HepG2 (cell line): Measurements from ENCODE around the gene OS9. TPM values are rescaled to one million over a fixed set of nuclear protein-coding genes. Genes with fewer than 3 reads are reported as not detected.

Experiments
- AGO2 ChIP-seq: fragments of 200-400 bp; formaldehyde crosslinking; optimal IDR thresholded peaks from 2 replicates; pipeline ENCODE3; 2017; ENCODE audit warnings: mild to moderate bottlenecking, low read depth, low read length, moderate library complexity
- BCLAF1 ChIP-seq: fragments of 450-650 bp; IDR thresholded peaks from 2 replicates; pipeline ENCODE4 v1.6.1; 2017; ENCODE audit warnings: mild to moderate bottlenecking
- CHD2 ChIP-seq: IDR thresholded peaks from 2 replicates; pipeline ENCODE4 v1.6.1; 2011; ENCODE audit warnings: low read depth, low read length, improper control_type of control experiment
- ETV5 ChIP-seq: IDR thresholded peaks from 2 replicates; pipeline ENCODE4 v1.6.1; 2018; ENCODE audit warnings: missing biosample characterization, missing genetic modification reagents, inconsistent platforms, borderline replicate concordance
- KLF15 ChIP-seq: sonication (generic); formaldehyde crosslinking; IDR thresholded peaks from 2 replicates; pipeline ENCODE4 v1.8.1; 2023; ENCODE audit warnings: borderline replicate concordance, mild to moderate bottlenecking, inconsistent platforms, missing genetic modification reagents, mixed read lengths
- NR2F1 ChIP-seq, 2 experiments: fragments of 450-650 bp in 1 of 2; formaldehyde crosslinking in 1 of 2; IDR thresholded peaks; 2 replicates each; pipeline versions ENCODE4 v1.5.0 to v1.6.1; 2016 to 2020; ENCODE audit warnings: mild to moderate bottlenecking in 1 of 2, missing compliant biosample characterization in 1 of 2, missing genetic modification reagents in 1 of 2, moderate library complexity in 1 of 2
- RNF219 ChIP-seq: sonication (generic); formaldehyde crosslinking; IDR thresholded peaks from 2 replicates; pipeline ENCODE4 v1.5.0; 2020; ENCODE audit warnings: mild to moderate bottlenecking, missing genetic modification reagents
- SP2 ChIP-seq: sonication (generic); formaldehyde crosslinking; IDR thresholded peaks from 2 replicates; pipeline ENCODE4 v1.5.1; 2020; ENCODE audit warnings: mild to moderate bottlenecking, missing genetic modification reagents
- SRY ChIP-seq: sonication (generic); formaldehyde crosslinking; IDR thresholded peaks from 2 replicates; pipeline ENCODE4 v1.8.0; 2022; ENCODE audit warnings: mild to moderate bottlenecking, missing genetic modification reagents
- ZBTB10 ChIP-seq: sonication (generic); formaldehyde crosslinking; IDR thresholded peaks from 2 replicates; pipeline ENCODE4 v1.4.0; 2020; ENCODE audit warnings: missing genetic modification reagents, borderline replicate concordance
- ZBTB38 ChIP-seq: sonication (generic); formaldehyde crosslinking; IDR thresholded peaks from 2 replicates; pipeline ENCODE4 v1.5.1; 2020; ENCODE audit warnings: mild to moderate bottlenecking, missing genetic modification reagents
- ZC3H4 ChIP-seq: sonication (generic); formaldehyde crosslinking; IDR thresholded peaks from 2 replicates; pipeline ENCODE4 v1.4.0; 2020; ENCODE audit warnings: missing genetic modification reagents, borderline replicate concordance
- ZFY ChIP-seq: sonication (generic); formaldehyde crosslinking; IDR thresholded peaks from 2 replicates; pipeline ENCODE4 v1.4.0; 2020; ENCODE audit warnings: missing genetic modification reagents
- ZNF251 ChIP-seq: sonication (generic); formaldehyde crosslinking; IDR thresholded peaks from 2 replicates; pipeline ENCODE4 v1.9.0; 2021; ENCODE audit warnings: mild to moderate bottlenecking, missing genetic modification reagents
- ZNF326 ChIP-seq: sonication (generic); formaldehyde crosslinking; IDR thresholded peaks from 2 replicates; pipeline ENCODE4 v1.4.0; 2020; ENCODE audit warnings: missing genetic modification reagents, borderline replicate concordance
- ZNF512 ChIP-seq: sonication (generic); formaldehyde crosslinking; IDR thresholded peaks from 2 replicates; pipeline ENCODE4 v1.4.0; 2020; ENCODE audit warnings: mild to moderate bottlenecking, missing genetic modification reagents
- ZNF567 ChIP-seq: sonication (generic); formaldehyde crosslinking; IDR thresholded peaks from 2 replicates; pipeline ENCODE4 v1.8.1; 2023; ENCODE audit warnings: mild to moderate bottlenecking, missing genetic modification reagents, borderline replicate concordance
- ZNF879 ChIP-seq: sonication (generic); formaldehyde crosslinking; IDR thresholded peaks from 2 replicates; pipeline ENCODE4 v1.8.1; 2023; ENCODE audit warnings: missing genetic modification reagents
- ZSCAN21 ChIP-seq: sonication (generic); formaldehyde crosslinking; IDR thresholded peaks from 2 replicates; pipeline ENCODE4 v1.8.0; 2022; ENCODE audit warnings: mild to moderate bottlenecking, missing genetic modification reagents, moderate library complexity, borderline replicate concordance
- polyA plus RNA-seq, 8 experiments: library from polyadenylated mRNA; depleted of rRNA in 3 of 8; stranded (reverse) in 7 of 8; unstranded in 1 of 8; fragments of >200 nt; fragmentation: Illumina TruSeq in 4 of 8; extraction: Trizol in 4 of 8; gene quantifications; 2 replicates each; pipeline versions ENCODE4 v1.2.1 to v1.2.3, GENCODE V29; 2011 to 2016; ENCODE audit warnings: low read depth in 4 of 8, missing spikeins in 1 of 8, mixed read lengths in 1 of 8; ENCODE audit not compliant: insufficient read depth in 1 of 8
- total RNA-seq, 5 experiments: library from RNA; depleted of rRNA; stranded (reverse); fragments of >200 nt; fragmentation: Illumina TruSeq; extraction: Trizol; gene quantifications; 2 replicates each; pipeline ENCODE4 v1.2.3, GENCODE V29; 2016; ENCODE audit warnings: low read depth in 1 of 5

The OS9 gene
- total and polyA plus RNA-seq, 2 of the 13 experiments (the other 11 are each of a cell fraction or from before 2014, with no cell fraction given): 156 to 206 TPM

- TF ChIP-seq AGO2 (no peak), ZFY (peak; percentile 48; the same call in 1 of the 2 replicates), ZNF512 (CRISPR knock-in tag) (no peak), ZC3H4 (no peak), SRY (CRISPR knock-in tag) (no peak; the same call in none of the 2 replicates), ZNF326 (no peak), SP2 (peak; percentile 92), BCLAF1 (no peak), CHD2 (0 out of 2 replicates have a peak, but pooled peaks have one; percentile 32), ZBTB38 (CRISPR knock-in tag) (no peak; the same call in 1 of the 2 replicates), RNF219 (CRISPR knock-in tag) (no peak), NR2F1 (CRISPR knock-in tag; IDR thresholded peaks at IDR 0.05) (no peak), ETV5 (CRISPR knock-in tag) (peak; percentile 29; the same call in 1 of the 2 replicates), ZNF879 (CRISPR knock-in tag) (no peak), ZBTB10 (no peak), KLF15 (CRISPR knock-in tag) (peak; percentile 35; the same call in 1 of the 2 replicates), ZNF251 (CRISPR knock-in tag) (no peak), ZNF567 (CRISPR knock-in tag) (peak; percentile 42; the same call in 1 of the 2 replicates), ZSCAN21 (CRISPR knock-in tag) (0 out of 2 replicates have a peak, but pooled peaks have one; percentile 41)
These were observed at the start of gene OS9 (continued) for GRCh38 chr12:57693659-57694458.
